GF-D8 (cell line): Measurements from ENCODE around the gene HSD17B3.
A peak's percentile ranks its signal among the peaks of the same experiment; 100 is the strongest.
"Not testable (repeated sequence)": the region's sequence is repeated elsewhere in the genome, so short reads cannot be mapped to it uniquely, and the experiment has no call there.

ENCODE experiments used
- DNase-seq: peaks from one replicate; lab custom pipeline; 2025; lab: John Stamatoyannopoulos, UW

Gene HSD17B3

DNA sequence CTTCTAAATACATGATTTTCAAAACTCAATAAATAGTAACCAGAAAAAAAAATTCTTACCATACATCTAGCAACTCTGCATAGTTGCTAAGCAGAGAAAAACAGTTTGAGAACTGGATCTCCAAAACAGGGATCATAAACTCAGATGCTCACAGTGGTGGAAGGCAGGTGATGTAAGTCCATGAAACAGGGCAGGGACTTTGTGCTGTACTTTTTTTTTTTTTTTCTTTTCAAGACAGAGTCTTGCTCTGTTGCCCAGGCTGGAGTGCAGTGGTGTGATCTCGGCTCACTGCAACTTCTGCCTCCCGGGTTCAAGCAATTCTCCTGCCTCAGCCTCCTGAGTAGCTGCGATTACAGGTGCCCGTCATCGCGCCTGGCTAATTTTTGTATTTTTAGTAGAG lies 5.0 kb upstream of the HSD17B3 start:
- not testable (repeated sequence) for DNase-seq

DNA sequence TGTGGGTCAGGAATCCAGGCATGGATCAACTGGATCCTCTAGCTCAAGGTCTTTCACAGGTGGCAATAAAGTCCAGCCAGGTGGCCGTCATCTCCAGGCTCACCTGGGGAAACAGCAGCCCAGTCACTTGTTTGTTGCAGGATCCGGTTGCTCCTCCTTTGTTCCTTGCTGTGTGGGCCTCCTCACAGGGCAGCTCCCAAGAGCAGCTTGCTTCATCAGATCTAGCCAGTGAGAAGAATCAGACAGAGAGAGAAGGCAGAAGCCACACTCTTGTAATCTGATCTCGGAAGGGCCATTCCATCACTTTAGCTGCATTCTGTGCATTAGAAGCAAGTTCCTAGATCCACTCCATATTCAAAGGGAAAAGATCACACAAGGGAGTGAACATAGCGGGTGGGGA lies 3.2 kb upstream of the HSD17B3 start:
- DNase-seq, result no peak

DNA sequence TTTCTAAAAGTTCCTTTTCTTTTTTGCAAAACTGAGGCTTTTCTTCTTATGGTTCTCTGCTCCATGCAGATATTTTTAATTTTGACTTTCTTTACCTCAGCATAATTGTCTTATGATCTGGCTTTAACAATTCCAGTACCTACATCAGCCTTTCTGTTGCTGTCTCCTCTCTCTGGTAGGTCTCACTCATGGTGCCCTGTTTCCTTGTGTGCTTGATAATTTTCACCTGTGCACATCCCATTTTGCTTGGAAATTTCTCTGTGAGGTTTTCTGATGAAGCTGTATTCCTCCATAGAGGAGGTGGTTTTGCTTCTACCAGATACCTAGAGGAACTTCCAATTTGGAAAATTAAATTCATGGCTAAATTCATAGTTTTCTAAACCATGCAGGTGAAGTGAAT lies 2.3 kb upstream of the HSD17B3 start:
- no peak for DNase-seq

DNA sequence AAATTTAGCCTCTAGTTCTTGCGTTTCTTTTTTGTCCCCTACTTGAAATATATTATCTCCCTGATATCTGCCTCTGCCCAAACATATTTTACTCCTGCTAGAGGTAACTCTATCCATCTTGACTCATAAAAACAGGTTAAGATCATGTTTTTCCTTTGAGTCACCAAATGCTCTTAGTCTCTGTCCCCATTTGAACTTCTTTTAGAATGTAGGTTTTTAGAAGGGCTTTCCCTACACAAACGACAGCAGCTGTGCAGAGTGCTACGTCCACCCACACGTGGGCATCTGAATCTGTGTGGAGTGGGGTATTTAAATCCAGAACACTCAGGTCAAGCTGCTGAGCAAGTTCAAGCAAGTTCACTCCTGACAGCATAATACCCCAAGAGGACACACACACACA lies 2.2 kb downstream of the HSD17B3 start:
- no peak for DNase-seq

DNA sequence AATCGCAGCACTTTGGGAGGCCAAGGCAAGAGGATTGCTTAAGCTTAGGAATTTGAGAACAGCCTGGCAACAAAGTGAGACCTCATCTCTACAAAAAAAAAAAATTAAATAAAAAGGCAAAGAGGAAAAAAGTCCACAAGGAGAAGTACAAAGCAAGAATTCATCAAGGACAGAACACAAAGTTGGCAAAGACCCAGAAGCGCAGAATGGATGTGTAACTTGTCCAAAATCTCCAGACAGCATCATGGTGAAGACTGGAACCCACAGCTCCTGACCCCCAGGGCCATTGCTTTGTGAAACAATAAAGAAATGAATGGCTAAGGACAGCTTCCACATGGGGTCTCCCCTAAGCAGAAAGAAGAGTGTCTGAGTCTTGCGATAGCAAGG lies 7.8 kb downstream of the HSD17B3 start:
- no peak for DNase-seq

DNA sequence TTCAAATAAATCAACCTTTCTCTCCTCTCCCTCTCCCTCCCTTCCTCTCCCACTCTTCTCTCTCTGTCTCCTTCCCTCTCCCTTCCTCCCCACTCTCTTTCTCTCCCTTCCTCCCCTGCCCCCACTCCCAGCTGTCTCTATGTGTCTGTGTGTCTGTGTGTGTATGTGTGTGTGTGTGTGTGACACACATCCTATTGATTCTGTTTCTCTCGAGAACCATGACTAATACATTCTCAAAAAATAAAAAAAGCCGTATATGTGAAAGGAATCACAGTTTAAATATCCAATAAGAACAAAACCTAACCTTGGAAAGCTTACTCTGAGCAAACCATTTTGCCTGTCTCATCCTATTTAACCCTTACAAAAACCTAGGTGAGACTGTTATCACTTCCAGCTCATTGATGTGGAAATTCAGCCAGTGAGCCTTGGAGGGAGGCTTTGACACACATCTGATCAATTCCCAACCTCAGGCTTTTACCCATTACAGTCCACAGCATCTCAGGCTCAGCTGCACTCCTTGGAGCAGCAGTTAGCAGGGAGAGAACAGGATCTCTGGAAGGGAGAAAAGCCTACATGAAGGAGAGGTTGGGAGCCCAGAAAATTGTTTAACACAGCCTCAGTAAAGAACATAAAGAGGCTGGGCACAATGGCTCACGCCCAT lies 8.3 kb downstream of the HSD17B3 start:
- no peak for DNase-seq

DNA sequence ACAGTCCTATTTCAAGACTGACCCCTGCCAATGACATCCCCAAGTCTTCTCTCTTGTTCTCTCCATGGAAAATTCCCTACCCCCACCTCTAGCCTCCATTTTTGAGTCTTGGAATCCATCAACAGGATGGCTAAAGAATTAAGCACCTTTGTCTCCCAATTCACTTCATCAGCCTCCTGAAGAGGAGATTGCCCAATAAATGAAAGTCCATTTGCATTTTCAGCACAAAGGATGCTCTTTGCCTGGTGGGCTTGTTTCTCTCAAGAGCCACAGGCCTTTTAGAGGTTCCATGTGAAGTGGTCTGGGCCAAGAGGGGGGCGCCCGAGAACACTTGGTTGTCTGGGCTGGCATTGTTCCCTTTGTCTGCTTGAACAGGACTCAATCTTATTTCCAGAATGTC lies 12.6 kb downstream of the HSD17B3 start:
- no peak for DNase-seq

DNA sequence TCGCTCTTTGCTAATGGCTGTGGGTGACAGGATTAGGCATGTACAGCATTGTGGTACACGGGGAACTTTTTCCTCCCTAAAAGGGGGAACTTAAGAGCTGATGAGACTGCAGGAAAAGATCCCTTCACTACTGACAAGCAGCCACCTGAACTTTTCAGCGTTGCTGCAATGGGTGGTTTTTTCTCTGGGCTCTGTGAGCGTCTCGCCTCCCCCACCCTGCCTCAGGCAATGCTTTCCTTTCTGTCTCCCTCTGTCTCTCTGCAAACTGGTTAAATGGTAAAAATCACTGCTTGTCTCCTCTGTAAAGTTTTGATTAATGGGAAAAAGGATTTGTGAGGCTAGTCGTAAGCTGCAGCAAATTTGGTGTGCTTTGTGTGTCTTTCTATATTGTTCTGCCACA lies 20.3 kb downstream of the HSD17B3 start:
- no peak for DNase-seq

DNA sequence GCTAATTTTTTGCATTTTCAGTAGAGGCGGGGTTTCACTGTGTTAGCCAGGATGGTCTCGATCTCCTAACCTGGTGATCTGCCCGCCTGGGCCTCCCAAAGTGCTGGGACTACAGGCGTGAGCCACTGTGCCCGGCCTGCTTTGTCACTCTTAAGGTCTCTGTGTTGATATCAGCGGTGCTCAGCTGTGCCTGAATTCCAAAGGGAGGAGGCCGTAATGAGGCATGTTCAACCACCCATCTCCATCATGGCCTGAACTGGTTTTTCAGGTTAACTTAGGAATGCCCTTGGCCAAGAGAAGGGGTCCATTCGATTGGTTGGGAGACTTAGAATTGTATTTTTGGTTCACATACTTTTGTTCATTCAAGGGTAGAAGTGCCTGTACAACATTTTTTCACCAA lies 22.0 kb downstream of the HSD17B3 start:
- DNase-seq, result no peak

DNA sequence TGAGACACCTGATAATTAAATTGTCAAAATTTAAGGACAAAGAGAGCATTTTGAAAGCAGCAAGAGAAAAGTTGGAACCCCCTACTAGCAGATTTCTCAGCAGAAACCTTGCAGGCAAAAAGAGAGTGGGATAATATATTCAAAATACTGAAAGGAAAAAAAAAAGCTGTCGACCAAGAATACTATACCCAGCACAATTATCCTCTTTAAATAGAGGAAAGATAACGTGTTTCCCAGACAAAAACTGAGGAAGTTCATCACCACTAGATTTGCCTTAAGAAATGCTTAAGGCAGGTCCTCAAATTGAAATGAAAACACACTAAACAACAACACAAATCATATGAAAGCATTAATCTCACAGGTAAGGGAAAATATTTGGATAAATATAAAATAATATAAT lies 27.0 kb downstream of the HSD17B3 start:
- no peak for DNase-seq

DNA sequence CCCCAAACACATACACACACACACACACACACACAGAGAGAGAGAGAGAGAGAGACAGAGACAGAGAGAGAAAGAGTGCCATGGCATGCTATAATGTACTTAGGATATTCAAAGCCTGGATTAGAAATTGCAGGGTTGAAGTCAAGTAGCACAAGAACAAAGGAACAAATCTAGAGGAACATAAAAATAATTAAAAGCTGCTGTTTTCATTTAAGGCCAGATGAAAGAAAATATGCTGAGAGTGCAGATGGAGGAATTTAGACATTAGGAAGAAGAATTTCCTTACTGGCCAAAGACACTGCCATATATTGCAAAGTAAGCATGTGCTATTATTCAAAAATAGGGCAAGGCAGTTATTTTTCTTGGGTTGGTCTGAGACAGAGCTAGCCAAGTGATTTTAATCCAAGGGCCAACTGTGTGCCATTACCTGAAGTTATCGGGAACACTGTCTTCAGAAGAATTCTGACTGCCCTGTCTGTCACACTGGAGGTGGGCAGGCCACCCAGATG lies 31.7 kb downstream of the HSD17B3 start:
- DNase-seq, result no peak

DNA sequence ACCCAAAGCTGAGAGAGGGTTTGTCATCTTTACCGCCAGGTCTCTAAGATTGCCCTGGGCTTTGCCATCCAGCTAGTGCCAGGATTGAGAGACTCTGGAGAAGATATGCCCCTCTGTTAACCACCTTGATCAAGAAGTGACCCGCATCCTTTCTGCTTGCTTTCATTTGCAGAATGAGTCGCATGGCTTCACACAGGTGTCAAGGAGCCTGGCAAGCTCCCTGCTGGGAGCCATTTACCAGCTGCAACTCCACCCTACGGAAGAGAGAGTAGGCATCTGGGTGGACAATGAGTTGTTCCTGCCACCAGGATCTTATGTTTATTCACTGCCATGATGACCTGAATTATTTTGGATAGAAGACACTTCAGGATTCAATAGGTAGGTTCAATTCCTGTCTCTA lies 43.0 kb downstream of the HSD17B3 start:
- no peak for DNase-seq

DNA sequence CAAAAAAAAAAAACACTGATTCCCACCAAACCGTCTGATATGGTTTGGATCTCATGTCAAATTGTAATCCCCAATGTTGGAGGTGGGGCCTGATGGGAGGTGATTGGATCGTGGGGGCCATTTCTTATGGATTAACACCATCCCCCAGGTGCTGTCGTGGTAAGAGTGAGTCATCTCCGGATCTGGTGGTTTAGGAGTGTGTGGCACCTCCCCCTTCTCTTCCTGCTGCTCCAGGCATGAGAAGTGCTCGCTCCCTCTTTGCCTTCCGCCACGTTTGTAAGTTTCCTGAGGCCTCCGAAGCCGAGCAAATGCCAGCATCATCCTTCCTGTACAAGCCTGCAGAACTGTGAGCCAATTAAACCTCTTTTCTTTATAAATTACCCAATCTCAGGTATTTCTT lies 45.2 kb downstream of the HSD17B3 start:
- peak; percentile 33 for DNase-seq

DNA sequence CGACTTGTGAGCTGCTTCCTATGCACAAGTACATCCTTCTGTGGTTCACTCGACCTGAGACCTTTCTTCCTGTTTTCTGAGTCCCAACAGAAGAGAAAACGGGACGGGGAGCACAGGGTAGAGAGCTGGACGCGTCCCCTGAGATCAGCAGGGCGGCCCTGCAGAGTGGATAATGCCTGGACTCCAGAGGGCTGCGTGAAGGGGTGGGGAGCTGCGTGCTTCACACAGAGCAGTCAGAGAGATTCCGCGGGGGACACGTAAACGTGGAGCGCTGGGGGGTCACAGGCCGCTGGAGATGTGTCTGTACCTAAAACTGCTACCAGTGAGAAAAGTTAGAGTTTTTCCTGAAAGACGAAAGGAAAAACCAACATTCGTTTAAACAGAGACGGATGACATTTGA lies 46.3 kb downstream of the HSD17B3 start:
- DNase-seq, result no peak

DNA sequence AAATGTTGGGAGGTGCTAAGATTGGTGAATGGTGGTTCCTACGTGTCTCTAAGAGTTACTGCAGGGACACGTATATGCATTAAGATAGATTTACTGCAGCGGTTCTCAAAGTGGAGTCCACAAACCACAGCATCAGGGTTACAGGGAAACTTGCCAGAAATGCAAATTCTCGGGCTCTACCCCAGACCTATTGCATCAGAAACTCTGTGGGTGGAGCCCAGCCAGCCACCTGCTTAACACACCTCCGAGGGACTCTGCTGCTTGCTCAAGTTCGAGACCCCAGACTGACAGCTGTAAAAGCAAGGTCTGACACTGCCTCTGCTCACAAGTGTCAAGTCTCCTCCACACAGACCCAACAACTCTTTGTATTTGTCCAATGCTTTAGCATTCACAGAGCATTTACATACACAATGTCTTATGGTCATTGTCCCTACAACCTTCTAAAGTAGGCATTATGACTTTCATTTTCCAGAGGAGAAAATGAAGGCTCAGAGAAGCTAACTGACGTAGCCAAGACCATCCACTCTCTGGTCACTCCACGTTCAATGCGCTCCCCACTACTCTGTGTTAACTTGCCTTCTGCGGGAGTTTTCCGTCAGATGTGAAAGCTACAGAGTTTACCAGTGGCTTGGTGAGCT lies 48.8 kb downstream of the HSD17B3 start:
- no peak for DNase-seq

DNA sequence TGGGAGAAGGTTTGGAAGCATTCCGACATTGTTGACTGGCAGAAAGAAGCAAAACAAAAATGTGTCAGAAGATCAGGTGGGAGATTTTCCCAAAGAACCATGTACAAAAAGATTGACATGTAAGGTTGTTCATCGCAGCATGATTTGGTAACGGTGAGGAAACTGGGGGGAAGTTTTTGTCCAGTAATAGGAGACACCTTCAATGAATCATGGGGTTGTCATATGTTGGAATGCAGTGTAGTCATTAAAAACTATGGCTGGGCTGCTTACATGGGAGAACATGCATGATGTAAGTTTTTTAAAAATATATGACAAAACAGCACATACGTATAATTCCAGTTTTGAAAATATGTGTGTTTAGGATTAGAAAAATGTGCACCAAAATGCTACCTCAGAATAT lies 50.5 kb downstream of the HSD17B3 start:
- DNase-seq, result no peak

DNA sequence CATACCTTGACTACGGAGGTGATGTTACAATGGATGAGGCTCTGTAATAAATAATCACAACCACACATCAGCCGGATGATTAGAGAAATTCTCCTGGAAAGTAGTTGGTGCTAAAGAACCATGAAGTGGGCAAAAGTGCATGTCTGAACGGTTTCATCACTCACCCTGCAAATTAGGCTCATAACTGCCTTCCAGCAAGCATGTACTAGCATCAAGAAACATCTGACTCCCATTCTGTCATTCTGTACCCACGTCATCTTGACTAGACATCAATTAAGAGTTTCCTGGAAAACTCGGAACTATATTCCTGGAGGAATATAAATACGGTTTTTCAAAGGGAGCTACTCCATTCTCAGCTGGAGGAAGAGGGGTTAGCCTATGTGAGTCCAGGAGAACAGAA lies 52.2 kb downstream of the HSD17B3 start:
- DNase-seq, result no peak

DNA sequence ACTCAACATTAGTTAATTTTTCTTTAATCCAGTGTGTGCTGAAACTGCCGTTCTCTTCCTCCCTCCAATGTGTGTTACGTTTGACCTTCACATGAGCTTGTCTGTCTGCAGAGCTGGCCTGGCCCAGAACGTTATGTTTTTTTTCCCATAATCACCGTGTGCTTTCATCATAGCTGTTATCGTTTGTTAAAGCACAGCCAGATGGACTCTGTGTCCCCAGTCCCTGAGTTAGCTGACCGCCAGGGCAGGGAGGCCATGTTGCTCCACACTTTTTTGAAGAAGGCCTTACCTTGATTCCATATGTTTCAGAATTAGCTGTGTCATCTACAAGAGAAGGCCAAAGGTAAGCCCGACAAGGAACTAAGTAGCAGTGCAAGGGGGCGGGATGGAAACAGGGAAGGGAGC lies 55.7 kb downstream of the HSD17B3 start:
- no peak for DNase-seq

DNA sequence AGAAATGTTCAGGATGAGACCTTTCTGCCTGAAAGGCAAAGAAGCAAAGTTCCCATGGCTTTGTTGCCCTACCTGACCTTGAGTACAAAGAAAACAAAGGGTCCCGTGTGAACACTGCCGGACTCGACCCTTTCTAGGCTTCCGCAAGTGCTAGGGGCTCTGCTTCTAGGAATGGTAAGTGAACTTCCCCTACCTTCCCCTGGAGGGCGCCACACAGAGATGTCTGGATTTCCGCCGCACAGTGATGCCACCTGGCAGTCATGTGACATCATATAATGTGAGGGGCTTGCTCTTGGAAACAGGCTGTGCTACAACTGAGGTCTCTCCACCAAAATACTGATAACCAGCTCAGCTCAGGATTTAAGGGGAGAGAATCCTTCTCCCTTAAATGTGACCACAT lies 56.6 kb downstream of the HSD17B3 start:
- DNase-seq, result no peak

DNA sequence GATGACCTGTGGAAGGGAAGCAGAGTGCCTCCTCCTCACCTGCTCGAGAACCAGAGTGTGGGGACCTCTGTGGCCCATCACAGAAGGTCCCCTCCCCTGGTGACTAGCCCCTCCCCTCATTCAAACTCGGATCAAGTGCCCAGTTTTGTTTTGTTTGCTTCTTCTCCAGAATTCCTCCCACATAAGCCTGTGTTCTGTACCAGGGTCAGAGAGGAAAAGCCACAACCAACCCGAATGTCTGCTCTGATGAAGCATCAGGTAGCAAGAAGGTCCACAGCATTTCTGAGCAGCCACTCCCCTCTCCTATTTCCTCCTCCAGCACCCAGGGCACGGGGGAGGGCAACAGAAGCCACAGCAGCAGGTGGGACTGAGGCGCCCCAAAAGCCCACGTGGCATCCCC lies 58.2 kb downstream of the HSD17B3 start:
- DNase-seq, result no peak

DNA sequence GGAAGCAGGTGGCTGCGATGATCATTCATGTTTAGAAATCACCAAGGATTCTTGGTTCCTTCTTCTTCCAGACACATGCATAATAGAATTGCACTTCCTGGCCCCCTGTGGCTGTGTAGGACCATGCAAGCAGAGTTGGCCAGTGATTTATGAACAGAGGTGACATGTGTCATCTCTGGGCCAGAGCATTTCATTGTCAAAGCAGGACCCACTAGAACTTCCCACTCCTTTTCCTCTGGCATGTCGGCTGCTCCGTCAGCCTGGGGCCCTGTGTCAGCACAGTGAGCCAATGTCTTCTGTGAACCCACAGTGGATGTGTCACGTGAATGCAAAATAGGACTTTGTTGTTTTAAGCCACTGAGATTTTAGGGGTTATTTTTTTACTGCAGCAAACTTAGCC lies 59.2 kb downstream of the HSD17B3 start:
- no peak for DNase-seq

DNA sequence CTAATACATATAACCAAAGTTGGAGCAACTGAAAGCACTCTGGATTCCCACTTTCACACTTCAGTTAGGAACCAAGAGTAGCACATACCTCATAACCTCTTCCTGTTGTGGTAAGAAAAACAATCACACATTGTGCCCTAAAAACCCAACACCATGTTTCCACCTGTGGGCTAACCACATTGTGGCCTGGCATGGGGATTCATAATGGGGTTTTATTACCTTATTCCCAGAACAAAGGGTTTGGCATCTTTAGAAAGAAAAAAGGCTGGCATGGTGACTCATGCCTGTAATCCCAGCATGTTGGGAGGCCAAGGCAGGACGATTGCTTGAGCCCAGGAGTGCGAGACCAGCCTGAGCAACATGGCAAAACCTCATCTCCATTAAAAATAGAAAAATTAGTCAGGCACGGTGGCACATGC lies 60.6 kb downstream of the HSD17B3 start:
- peak; percentile 6 for DNase-seq

DNA sequence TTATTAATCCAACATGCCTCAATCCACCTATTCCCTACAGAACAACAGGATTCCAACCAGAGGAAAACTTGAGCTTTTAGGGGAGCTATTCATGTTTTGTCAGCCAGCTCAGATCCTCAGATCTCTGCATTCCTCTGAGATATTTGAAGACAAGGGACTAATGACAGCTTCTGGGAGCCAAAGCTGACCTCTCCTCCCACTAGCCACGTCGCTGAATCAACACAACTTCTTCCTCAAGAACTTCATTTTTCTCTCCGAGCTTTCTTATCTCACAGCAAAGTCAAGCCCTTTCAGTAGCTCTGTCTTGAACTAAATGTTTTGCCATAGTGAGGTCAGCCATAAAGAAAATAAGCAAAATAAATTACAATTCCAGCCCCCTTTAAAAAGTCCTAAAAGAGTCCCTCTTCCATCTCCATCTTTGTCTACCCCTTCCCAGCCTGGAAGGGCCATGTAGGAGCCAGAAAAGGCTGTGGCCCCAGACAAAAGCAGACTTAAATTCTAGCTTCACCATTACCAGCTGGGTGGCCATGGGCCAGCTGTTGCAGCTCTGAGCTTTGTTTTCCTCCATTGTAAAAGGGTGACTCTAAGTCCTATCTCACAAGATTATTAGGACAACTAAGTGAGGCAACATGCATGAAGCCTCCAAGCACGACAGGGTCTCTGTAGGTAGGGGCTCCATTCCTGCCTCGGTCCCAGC lies 65.0 kb downstream of the HSD17B3 start:
- DNase-seq, result no peak
